ENCODE data around the gene IQUB.
"Not testable (repeated sequence)": the region's sequence is repeated elsewhere in the genome, so short reads cannot be mapped to it uniquely, and the experiment has no call there.

IQUB gene

DNA sequence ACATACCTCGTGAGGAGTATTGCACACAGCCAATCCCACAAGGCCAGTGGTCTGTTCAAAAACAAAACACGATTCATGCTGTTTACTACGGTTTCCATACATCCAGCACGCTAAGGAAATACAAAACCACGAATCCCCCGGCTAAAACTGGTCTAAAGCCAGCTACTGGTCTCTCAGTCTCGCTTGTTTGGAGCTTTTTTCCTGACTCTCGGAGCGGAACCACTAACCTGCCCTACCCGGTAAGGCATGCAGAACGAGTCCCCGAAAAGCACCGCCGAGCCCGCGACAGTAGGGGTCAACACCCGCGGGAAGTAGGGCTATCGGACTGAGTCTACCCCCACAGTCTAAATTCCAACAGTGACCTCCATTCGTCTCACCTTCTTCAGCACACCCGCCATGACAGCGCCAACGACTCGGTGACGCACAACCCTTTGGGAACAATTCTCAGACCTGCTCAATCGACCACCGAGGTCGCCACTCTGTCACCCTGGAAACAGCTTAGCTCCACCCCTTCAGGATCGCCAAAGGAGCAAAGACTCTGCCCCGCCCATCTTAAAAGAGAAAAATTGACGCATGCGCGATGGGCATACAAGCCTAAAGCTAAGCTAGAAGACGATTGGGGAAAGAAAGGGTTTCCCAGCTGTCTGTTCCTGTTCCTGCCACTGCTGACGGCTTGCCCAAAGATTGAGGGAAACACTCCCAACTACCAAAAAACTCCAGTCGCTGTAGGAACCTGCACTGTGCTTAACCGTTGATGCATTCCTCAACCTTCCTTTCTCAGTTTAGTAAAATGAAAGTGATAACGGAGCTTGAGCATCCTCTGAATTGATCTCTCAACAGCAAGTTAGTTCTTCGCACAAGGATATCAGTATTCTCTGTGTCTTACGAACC, 23.2 kb upstream of the IQUB start, which contains the start of gene NDUFA5:
NDUFA5 (minus strand) TSS at position 421 of the 891 bp plus-strand sequence; CDS start at position 398, 23 bp downstream.
- H3K27ac Mint-ChIP-seq = no peak within 1 kb of the TSS
- H3K36me3 Mint-ChIP-seq (ENCODE audit: low read depth) = peaks cover 5% of the 10 kb centered on the region
- H3K4me1 Mint-ChIP-seq (ENCODE audit: low read depth) = peaks cover 12% of the 10 kb centered on the region
- peaks cover 9% of the 10 kb centered on the region for H3K27me3 Mint-ChIP-seq (ENCODE audit: low read depth)
- peak; percentile 95 for DNase-seq (ENCODE audit: low spot score)
- no peaks in the 10 kb centered on the region for H3K9me3 Mint-ChIP-seq
- H3K4me3 Mint-ChIP-seq = no peak within 1 kb of the TSS

DNA sequence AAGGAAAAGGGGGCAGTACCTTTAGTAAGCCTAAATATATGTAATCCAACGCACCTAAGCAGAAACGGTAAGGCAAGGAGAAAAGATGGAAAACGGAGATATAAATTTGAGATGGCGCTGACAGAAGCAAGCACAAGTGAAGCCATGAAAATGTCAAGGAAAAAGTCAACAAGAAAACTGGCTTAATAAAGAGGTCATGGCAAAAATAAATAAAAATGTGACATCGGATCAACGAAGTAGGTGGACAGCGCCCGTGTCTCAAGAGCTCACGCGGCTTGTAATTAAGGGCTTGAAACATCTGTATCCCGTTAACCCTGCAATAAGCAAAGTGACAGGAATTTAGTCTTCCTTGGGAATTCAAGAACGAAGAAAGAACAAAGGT, 22.6 kb upstream of the IQUB start:
- Mint-ChIP-seq H3K9me3 (no peaks in the 10 kb centered on the region), H3K27me3 (ENCODE audit: low read depth) (peaks cover 9% of the 10 kb centered on the region), H3K27ac (no peak overlapping the region), H3K4me3 (no peak overlapping the region), H3K4me1 (ENCODE audit: low read depth) (peaks cover 10% of the 10 kb centered on the region), H3K36me3 (ENCODE audit: low read depth) (peaks cover 8% of the 10 kb centered on the region)
- DNase-seq (ENCODE audit: low spot score) = no peak

DNA sequence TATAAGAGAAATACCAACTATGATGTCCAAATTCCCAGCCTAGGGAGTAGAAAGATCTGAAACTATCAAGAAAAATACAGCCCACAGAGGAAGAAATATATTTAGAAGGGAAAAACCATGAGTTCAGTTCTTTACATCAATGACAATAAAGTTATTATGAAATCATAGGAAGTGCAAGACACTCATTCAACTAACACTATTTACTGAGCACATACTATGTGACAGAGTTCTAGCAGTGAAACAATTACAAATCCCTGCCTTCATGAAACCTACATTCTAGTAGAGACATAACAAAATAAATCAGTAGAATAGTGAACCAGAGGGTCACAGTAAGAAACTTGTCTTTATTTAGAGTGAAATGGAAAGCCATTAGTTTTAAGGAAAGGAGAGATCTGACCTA, 21.1 kb upstream of the IQUB start:
- Mint-ChIP-seq H3K36me3 (ENCODE audit: low read depth) (peaks cover 13% of the 10 kb centered on the region), H3K27me3 (ENCODE audit: low read depth) (peaks cover 5% of the 10 kb centered on the region), H3K27ac (no peak overlapping the region), H3K4me3 (no peak overlapping the region), H3K9me3 (no peaks in the 10 kb centered on the region), H3K4me1 (ENCODE audit: low read depth) (peaks cover 10% of the 10 kb centered on the region)
- DNase-seq (ENCODE audit: low spot score) = no peak

DNA sequence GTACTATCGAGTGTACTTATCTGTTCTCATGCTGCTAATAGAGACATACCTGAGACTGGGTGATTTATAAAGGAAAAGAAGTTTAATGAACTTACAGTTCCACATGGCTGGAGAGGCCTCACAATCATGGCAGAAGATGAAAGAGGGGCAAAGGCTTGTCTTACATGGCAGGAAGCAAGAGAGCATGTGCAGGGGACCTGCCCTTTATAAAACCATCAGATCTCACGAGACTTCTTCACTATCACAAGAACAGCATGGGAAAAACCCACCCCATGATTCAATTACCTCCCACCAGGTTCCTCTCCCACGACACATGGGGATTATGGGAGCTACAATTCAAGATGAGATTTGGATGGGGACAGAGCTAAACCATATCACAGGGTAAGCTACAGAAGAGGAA, 18.8 kb upstream of the IQUB start:
- DNase-seq (ENCODE audit: low spot score) = no peak
- no peaks in the 10 kb centered on the region for H3K27me3 Mint-ChIP-seq (ENCODE audit: low read depth)
- peaks cover 27% of the 10 kb centered on the region for H3K36me3 Mint-ChIP-seq (ENCODE audit: low read depth)
- peaks cover 12% of the 10 kb centered on the region for H3K4me1 Mint-ChIP-seq (ENCODE audit: low read depth)
- H3K27ac Mint-ChIP-seq = no peak overlapping the region
- no peak overlapping the region for H3K4me3 Mint-ChIP-seq
- no peaks in the 10 kb centered on the region for H3K9me3 Mint-ChIP-seq

DNA sequence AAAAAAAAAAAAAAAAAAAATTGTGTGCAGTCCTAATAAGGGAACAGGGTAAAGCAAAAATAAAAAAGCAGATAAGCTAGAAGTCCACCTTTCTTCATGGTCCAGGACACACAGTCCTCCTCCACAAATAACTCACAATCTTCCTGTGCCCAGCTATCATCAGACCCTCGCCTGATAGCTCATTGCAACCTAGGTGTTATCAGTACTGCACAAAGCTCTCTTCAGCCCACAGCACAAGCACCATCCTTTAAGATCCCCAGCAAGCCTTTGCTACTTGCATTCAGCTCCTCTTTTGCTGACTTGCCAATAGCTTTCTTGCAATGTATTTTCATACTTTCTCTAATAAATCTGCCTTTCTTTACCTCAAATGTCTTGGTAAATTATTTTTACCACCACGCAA, 18.2 kb upstream of the IQUB start:
- Mint-ChIP-seq H3K27ac (no peak overlapping the region), H3K4me1 (ENCODE audit: low read depth) (peaks cover 13% of the 10 kb centered on the region), H3K27me3 (ENCODE audit: low read depth) (no peaks in the 10 kb centered on the region), H3K36me3 (ENCODE audit: low read depth) (peaks cover 28% of the 10 kb centered on the region), H3K9me3 (no peaks in the 10 kb centered on the region), H3K4me3 (no peak overlapping the region)
- DNase-seq (ENCODE audit: low spot score) = no peak

DNA sequence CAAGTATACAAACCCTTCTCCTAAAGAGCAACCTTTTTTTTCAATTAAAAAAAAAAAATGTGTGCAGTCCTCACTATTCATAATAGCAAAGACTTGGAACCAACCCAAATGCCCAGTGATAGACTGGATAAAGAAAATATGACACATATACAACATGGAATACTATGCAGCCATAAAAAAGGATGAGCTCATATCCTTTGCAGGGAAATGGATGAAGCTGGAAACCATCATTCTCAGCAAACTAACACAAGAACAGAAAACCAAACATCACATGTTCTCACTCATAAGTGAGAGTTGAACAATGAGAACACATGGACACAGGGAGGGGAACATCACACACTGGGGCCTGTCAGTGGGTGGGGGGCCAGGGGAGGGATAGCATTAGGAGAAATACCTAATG, 17.7 kb upstream of the IQUB start:
- H3K27ac Mint-ChIP-seq; H3K4me3 Mint-ChIP-seq; DNase-seq (ENCODE audit: low spot score); H3K9me3 Mint-ChIP-seq; H3K27me3 Mint-ChIP-seq (ENCODE audit: low read depth): not testable (repeated sequence)
- peaks cover 31% of the 10 kb centered on the region for H3K36me3 Mint-ChIP-seq (ENCODE audit: low read depth)
- peaks cover 16% of the 10 kb centered on the region for H3K4me1 Mint-ChIP-seq (ENCODE audit: low read depth)

DNA sequence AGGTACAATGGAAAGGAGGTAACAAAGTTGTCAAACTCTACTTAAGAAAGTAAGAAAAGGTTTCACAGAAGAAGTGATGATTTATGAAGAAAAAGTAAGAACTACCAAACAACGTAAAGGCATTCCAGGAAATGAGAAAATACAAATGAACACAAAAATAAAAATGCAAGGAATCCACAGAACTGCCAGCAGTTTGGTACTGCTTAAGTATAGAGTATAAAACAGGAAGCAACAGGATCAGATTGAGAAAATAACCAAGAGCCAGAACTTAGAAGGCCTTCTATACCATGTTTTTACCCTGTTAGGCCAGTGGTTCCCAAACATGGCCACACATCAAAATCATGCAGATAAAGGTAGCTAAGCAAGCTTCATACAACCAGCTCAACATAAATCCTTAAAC, 14.0 kb upstream of the IQUB start:
- Mint-ChIP-seq H3K36me3 (ENCODE audit: low read depth) (peaks cover 33% of the 10 kb centered on the region), H3K4me1 (ENCODE audit: low read depth) (peaks cover 17% of the 10 kb centered on the region), H3K9me3 (no peaks in the 10 kb centered on the region), H3K27ac (no peak overlapping the region), H3K4me3 (no peak overlapping the region), H3K27me3 (ENCODE audit: low read depth) (no peaks in the 10 kb centered on the region)
- DNase-seq (ENCODE audit: low spot score) = no peak

DNA sequence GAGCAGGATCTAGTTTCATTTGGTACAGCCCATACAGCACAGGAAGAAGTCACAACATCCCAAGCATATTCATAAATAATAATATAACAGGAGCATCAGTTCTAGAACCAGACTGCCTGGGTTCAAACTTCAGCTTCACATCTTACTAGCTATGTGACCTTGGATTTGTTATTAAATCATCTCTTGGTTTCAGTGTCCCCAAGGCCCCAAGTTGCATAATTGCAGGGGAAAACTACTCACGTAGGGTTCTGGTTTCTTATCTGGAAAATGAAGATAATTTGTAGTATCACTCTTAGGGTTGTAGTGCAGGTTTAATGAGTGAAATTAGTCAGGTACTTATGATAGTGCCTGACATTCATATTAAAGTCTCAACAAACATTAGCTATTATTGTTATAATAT, 5.5 kb upstream of the IQUB start:
- Mint-ChIP-seq H3K4me3 (no peak overlapping the region), H3K36me3 (ENCODE audit: low read depth) (peaks cover 2% of the 10 kb centered on the region), H3K27ac (no peak overlapping the region), H3K4me1 (ENCODE audit: low read depth) (peaks cover 6% of the 10 kb centered on the region), H3K27me3 (ENCODE audit: low read depth) (no peaks in the 10 kb centered on the region), H3K9me3 (no peaks in the 10 kb centered on the region)
- DNase-seq (ENCODE audit: low spot score) = no peak

DNA sequence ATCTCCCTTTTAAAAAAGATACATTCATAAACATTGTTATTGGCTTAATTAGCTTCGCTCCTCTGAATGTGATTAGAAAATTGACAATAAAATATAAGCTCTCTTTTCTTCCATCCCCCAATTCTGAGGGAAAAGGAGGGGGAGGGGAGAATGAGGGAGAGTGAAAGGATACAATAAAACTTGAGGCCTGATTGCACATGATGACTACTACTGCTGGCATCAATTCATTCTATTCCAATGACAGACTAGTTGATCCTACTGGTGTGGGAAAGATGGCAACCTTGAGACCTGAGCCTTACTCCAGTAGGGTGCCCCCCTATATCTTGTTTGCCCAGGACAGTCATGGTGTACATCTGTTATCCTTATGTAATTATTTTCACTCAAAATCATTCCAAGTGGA, 4.5 kb upstream of the IQUB start:
- peaks cover 2% of the 10 kb centered on the region for H3K36me3 Mint-ChIP-seq (ENCODE audit: low read depth)
- no peak for DNase-seq (ENCODE audit: low spot score)
- peaks cover 12% of the 10 kb centered on the region for H3K4me1 Mint-ChIP-seq (ENCODE audit: low read depth)
- no peaks in the 10 kb centered on the region for H3K9me3 Mint-ChIP-seq
- H3K27ac Mint-ChIP-seq = no peak overlapping the region
- H3K27me3 Mint-ChIP-seq (ENCODE audit: low read depth) = peaks cover 8% of the 10 kb centered on the region
- H3K4me3 Mint-ChIP-seq = no peak overlapping the region

DNA sequence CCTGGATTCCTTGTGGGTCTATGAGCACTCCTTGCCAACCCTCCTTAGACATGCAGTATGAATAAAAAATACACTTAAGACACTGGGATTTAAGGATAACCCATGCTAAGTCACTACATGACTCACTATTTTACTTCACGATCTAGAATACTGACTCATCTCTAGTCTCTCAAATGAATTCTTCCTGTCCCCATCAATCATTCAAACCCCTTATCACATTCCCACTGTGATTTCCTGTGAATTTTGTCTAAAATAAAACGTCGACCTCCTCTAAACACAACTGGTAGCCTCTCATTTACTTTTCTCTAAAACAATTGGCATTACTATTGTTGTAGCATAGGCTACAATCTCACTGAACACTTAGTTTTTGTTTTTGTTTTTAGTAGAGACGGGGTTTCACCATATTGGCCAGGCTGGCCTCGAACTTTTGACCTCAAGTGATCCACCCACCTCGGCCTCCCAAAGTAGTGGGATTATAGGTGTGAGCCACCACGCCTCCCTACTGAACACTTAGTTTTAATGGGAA, 3.9 kb upstream of the IQUB start:
- H3K4me3 Mint-ChIP-seq = no peak overlapping the region
- H3K27me3 Mint-ChIP-seq (ENCODE audit: low read depth) = peaks cover 14% of the 10 kb centered on the region
- peaks cover 2% of the 10 kb centered on the region for H3K36me3 Mint-ChIP-seq (ENCODE audit: low read depth)
- no peaks in the 10 kb centered on the region for H3K9me3 Mint-ChIP-seq
- H3K4me1 Mint-ChIP-seq (ENCODE audit: low read depth) = peaks cover 17% of the 10 kb centered on the region
- no peak for DNase-seq (ENCODE audit: low spot score)
- H3K27ac Mint-ChIP-seq = no peak overlapping the region

DNA sequence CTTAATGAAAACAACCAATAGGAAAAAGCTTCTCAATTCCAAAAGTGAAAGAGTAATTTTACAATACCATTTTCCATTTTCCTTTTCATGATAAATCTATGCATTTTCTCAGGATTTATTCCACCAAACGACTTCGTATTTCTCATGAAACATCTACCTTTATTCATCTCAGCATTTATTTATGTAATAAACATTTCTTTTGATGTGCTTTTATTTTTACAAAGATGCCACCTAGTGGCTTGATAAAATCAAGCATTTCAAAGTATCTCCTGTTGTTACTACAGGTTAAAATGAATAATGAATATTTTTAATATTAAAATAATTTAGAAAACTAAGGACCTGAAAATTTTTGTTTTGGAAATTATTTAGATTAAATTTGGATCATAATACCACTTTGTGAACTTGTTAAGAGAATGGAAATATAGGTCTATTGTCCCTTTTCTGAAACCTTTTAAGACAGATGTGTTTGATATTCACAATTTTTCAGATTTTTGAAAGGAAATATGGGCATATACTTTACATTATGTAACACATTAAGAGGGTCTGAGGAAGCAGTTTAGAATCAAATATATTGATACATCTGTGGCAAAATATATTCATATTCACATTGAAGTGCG, 2.7 kb upstream of the IQUB start:
- H3K4me3 Mint-ChIP-seq = no peak overlapping the region
- peaks cover 2% of the 10 kb centered on the region for H3K36me3 Mint-ChIP-seq (ENCODE audit: low read depth)
- no peaks in the 10 kb centered on the region for H3K9me3 Mint-ChIP-seq
- no peak overlapping the region for H3K27ac Mint-ChIP-seq
- DNase-seq (ENCODE audit: low spot score) = no peak
- H3K27me3 Mint-ChIP-seq (ENCODE audit: low read depth) = peaks cover 21% of the 10 kb centered on the region
- peaks cover 22% of the 10 kb centered on the region for H3K4me1 Mint-ChIP-seq (ENCODE audit: low read depth)

DNA sequence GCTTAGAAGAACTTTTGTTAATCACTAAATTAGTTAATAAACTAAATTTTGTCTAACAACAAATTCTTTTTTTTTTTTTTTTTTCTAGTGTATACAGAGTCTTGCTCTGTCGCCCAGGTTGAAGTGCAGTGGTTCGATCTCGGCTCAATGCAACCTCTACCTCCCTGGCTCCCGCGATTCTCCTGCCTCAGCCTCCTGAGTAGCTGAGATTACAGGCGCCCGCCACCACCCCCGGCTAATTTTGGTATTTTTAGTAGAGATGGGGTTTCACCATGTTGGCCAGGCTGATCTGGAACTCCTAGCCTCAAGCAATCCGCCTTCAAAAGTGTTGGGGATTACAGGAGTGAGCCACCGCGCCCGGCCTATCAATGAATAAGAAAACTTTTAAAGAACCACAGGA, 1.1 kb upstream of the IQUB start:
- no peaks in the 10 kb centered on the region for H3K9me3 Mint-ChIP-seq

DNA sequence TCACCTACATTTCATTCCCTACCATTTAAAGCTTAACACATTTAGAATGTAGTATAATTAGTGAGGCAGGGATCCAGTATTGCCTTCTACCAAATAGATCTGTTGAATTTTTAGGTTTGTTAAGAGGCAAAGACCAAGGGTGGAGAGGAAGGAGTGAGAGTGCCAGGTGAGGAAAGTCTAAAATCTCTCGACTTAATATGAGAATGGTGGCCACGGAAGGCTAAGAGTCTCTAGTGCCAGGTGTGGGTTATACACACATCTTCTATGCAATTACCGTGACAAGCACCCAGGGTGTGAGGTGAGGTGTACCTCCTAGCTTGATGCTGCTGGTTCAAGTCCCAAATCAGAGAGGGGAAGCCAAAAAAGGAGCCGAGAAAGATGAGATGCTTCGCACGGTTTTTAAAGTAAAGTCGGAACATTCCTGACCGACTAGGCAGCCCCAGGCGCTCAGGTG, 439 bp downstream of the IQUB start:
- Mint-ChIP-seq H3K4me1 (ENCODE audit: low read depth) (peaks cover 22% of the 10 kb centered on the region), H3K27me3 (ENCODE audit: low read depth) (peaks cover 36% of the 10 kb centered on the region), H3K36me3 (ENCODE audit: low read depth) (no peaks in the 10 kb centered on the region), H3K4me3 (peak overlapping the region; percentile 89), H3K27ac (no peak overlapping the region), H3K9me3 (no peaks in the 10 kb centered on the region)
- DNase-seq (ENCODE audit: low spot score) = no peak

More for the DNA sequence above, 1.1 kb upstream of the IQUB start:
- Mint-ChIP-seq H3K27me3 (ENCODE audit: low read depth) (peaks cover 31% of the 10 kb centered on the region), H3K4me3 (peak overlapping the region; percentile 32), H3K4me1 (ENCODE audit: low read depth) (peaks cover 22% of the 10 kb centered on the region), H3K36me3 (ENCODE audit: low read depth) (no peaks in the 10 kb centered on the region), H3K27ac (no peak overlapping the region)
- DNase-seq (ENCODE audit: low spot score) = no peak

DNA sequence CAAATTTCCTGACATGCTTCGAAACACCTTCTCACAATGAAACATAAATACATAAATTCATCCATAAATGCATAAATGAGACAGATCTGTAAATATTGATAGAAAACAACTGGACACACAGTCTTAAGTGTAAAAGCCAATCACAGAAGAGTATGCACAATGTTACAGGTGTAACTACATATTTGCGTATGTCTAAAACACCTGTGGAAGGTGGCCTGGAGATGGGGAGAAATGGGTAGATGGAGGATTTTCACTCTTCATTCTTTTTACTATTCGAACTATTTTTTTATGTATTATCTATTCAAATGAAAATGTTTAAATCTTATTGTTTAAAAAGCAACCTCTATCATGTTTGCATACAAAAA, 860 bp downstream of the IQUB start:
- H3K36me3 Mint-ChIP-seq (ENCODE audit: low read depth) = no peaks in the 10 kb centered on the region

More for the DNA sequence above, 860 bp downstream of the IQUB start:
- peak overlapping the region; percentile 89 for H3K4me3 Mint-ChIP-seq
- H3K9me3 Mint-ChIP-seq = no peaks in the 10 kb centered on the region
- peaks cover 36% of the 10 kb centered on the region for H3K27me3 Mint-ChIP-seq (ENCODE audit: low read depth)
- no peak for DNase-seq (ENCODE audit: low spot score)
- H3K27ac Mint-ChIP-seq = no peak overlapping the region
- peaks cover 22% of the 10 kb centered on the region for H3K4me1 Mint-ChIP-seq (ENCODE audit: low read depth)

All from T-helper 2 cell treated with Interferon-gamma antibody and Interleukin-4, amounts not matched to agents 5 μg/mL and 100 μg/mL, for 36 hours (primary cell).